ENCODE measurements around the gene RAB5IF. TPM values are rescaled to one million over a fixed set of nuclear protein-coding genes. Genes with fewer than 3 reads are reported as not detected.

Gene RAB5IF
- total and polyA plus RNA-seq, 9 of the 15 experiments (the other 6 are each of a cell fraction or from before 2014, with no cell fraction given): 26.5 to 198 (median 134) TPM

DNA sequence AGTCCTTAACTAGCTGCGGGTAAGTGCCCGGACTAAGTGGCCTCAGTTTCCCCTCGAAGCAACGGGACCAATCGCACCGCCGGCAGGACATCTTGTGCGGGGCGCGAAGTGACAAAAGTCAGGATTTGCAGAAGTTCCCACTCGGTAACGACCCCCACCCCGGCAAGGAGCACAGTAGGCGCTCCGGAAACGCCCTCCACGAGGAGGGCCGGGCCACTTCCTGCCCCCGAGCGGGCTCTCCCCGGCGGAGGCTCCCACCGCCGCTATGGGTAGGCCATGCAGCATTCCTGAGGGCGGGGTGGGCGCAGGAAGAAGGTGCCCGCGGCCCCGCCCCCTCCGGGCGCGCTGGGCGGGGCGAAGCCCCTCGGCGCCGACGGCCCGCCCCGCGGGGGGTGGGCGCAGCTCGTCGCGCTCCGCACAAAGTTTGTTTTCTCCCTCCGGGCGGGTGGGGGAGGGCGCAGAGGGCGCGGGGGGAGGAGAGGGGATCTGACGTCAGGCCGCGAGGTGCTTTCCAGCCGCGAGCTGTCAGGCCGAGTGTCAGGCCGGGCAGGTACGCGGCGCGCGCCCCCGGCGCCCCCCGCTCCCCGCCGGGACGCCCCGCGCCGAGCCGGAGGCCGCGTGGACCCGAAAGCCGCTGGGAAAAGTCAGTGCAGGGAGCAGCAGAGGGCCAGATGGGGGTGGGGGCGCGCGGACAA, 32.3 kb upstream of the RAB5IF start, which contains the start of gene TGIF2 (continued):
- TF ChIP-seq, protein P1, sequence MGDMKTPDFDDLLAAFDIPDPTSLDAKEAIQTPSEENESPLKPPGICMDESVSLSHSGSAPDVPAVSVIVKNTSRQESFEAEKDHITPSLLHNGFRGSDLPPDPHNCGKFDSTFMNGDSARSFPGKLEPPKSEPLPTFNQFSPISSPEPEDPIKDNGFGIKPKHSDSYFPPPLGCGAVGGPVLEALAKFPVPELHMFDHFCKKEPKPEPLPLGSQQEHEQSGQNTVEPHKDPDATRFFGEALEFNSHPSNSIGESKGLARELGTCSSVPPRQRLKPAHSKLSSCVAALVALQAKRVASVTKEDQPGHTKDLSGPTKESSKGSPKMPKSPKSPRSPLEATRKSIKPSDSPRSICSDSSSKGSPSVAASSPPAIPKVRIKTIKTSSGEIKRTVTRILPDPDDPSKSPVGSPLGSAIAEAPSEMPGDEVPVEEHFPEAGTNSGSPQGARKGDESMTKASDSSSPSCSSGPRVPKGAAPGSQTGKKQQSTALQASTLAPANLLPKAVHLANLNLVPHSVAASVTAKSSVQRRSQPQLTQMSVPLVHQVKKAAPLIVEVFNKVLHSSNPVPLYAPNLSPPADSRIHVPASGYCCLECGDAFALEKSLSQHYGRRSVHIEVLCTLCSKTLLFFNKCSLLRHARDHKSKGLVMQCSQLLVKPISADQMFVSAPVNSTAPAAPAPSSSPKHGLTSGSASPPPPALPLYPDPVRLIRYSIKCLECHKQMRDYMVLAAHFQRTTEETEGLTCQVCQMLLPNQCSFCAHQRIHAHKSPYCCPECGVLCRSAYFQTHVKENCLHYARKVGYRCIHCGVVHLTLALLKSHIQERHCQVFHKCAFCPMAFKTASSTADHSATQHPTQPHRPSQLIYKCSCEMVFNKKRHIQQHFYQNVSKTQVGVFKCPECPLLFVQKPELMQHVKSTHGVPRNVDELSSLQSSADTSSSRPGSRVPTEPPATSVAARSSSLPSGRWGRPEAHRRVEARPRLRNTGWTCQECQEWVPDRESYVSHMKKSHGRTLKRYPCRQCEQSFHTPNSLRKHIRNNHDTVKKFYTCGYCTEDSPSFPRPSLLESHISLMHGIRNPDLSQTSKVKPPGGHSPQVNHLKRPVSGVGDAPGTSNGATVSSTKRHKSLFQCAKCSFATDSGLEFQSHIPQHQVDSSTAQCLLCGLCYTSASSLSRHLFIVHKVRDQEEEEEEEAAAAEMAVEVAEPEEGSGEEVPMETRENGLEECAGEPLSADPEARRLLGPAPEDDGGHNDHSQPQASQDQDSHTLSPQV (IDR thresholded peaks at IDR 0.05): peak; percentile 93
- TF ChIP-seq HDAC1 (IDR thresholded peaks at IDR 0.05): 0 out of 4 replicates have a peak, but pooled peaks of 1 of the 2 experiments have one; percentile 24
- no peak for TF ChIP-seq CBX8 (IDR thresholded peaks at IDR 0.05; ENCODE audit: borderline replicate concordance, extremely low read depth, low read depth, low read length, poor library complexity, severe bottlenecking)
- peak; percentile 47; the same call in 1 of the 2 replicates for TF ChIP-seq HDAC8 (tag; IDR thresholded peaks at IDR 0.05)
- no peak for TF ChIP-seq U2AF2 (optimal IDR thresholded peaks at IDR 0.05; ENCODE audit: low read depth, low read length)
- 0 out of 2 replicates have a peak, but pooled peaks have one; percentile 72 for TF ChIP-seq HNRNPL (IDR thresholded peaks at IDR 0.05; ENCODE audit: low read depth, low read length)
- TF ChIP-seq, protein P2, sequence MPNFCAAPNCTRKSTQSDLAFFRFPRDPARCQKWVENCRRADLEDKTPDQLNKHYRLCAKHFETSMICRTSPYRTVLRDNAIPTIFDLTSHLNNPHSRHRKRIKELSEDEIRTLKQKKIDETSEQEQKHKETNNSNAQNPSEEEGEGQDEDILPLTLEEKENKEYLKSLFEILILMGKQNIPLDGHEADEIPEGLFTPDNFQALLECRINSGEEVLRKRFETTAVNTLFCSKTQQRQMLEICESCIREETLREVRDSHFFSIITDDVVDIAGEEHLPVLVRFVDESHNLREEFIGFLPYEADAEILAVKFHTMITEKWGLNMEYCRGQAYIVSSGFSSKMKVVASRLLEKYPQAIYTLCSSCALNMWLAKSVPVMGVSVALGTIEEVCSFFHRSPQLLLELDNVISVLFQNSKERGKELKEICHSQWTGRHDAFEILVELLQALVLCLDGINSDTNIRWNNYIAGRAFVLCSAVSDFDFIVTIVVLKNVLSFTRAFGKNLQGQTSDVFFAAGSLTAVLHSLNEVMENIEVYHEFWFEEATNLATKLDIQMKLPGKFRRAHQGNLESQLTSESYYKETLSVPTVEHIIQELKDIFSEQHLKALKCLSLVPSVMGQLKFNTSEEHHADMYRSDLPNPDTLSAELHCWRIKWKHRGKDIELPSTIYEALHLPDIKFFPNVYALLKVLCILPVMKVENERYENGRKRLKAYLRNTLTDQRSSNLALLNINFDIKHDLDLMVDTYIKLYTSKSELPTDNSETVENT (CRISPR knock-in tag; IDR thresholded peaks at IDR 0.05): no peak
- TF ChIP-seq, protein P3, sequence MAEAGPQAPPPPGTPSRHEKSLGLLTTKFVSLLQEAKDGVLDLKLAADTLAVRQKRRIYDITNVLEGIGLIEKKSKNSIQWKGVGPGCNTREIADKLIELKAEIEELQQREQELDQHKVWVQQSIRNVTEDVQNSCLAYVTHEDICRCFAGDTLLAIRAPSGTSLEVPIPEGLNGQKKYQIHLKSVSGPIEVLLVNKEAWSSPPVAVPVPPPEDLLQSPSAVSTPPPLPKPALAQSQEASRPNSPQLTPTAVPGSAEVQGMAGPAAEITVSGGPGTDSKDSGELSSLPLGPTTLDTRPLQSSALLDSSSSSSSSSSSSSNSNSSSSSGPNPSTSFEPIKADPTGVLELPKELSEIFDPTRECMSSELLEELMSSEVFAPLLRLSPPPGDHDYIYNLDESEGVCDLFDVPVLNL (CRISPR knock-in tag; IDR thresholded peaks at IDR 0.05; ENCODE audit: low read depth): 0 out of 2 replicates have a peak, but pooled peaks have one; percentile 50
- 0 out of 2 replicates have a peak, but pooled peaks have one; percentile 10 for TF ChIP-seq MECOM (CRISPR knock-in tag; IDR thresholded peaks at IDR 0.05)
- TF ChIP-seq CHD1 (IDR thresholded peaks at IDR 0.05; ENCODE audit: low read length): peak; percentile 0
- no peak for TF ChIP-seq ETV6 (IDR thresholded peaks at IDR 0.05; ENCODE audit: borderline replicate concordance in 1 of 2, low read depth in 2 of 2, low read length in 1 of 2)
- no peak for TF ChIP-seq ETV6 (CRISPR knock-in tag; IDR thresholded peaks at IDR 0.05; ENCODE audit: borderline replicate concordance)
- peak; percentile 42 for TF ChIP-seq POLR2B (IDR thresholded peaks at IDR 0.05; ENCODE audit: low read depth, partially characterized antibody)
- TF ChIP-seq PYGO2 (tag; IDR thresholded peaks at IDR 0.05): no peak
- TF ChIP-seq, protein P4, sequence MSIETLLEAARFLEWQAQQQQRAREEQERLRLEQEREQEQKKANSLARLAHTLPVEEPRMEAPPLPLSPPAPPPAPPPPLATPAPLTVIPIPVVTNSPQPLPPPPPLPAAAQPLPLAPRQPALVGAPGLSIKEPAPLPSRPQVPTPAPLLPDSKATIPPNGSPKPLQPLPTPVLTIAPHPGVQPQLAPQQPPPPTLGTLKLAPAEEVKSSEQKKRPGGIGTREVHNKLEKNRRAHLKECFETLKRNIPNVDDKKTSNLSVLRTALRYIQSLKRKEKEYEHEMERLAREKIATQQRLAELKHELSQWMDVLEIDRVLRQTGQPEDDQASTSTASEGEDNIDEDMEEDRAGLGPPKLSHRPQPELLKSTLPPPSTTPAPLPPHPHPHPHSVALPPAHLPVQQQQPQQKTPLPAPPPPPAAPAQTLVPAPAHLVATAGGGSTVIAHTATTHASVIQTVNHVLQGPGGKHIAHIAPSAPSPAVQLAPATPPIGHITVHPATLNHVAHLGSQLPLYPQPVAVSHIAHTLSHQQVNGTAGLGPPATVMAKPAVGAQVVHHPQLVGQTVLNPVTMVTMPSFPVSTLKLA (conservative IDR thresholded peaks at IDR 0.05): peak in 1 of 2 experiments; percentile 47; a peak in 1 of 4 replicates

Data from K562 (cell line).